ENCODE results near the gene NHLH1. TPM values are rescaled to one million over a fixed set of nuclear protein-coding genes. Genes with fewer than 3 reads are reported as not detected.
"Not testable (repeated sequence)": the region's sequence is repeated elsewhere in the genome, so short reads cannot be mapped to it uniquely, and the experiment has no call there.

The NHLH1 gene
- total RNA-seq, 2 experiments from 2014 or later: 0.24 to 0.47 TPM

GRCh38 chr1:160369087-160369486 lies 2.2 kb downstream of the NHLH1 start:
- CTCF ChIA-PET: interaction anchor here (1.2 to 2.3 kb wide), 4 partner anchors 14 to 117 kb away, joined by 4 to 7 read pairs (median 6); no protein-coding TSS in a partner anchor
- H3K27me3 Mint-ChIP-seq (ENCODE audit: low read depth): peaks cover 3% of the 10 kb centered on the region
- no peak for DNase-seq
- no peak for ATAC-seq
- POLR2A ChIA-PET: no interaction called here
- H3K27ac Mint-ChIP-seq: no peak overlapping the region
- peaks cover 6% of the 10 kb centered on the region for H3K4me1 Mint-ChIP-seq (ENCODE audit: low read depth)
- H3K9me3 Mint-ChIP-seq (ENCODE audit: insufficient read depth): no peaks in the 10 kb centered on the region
- no peak overlapping the region for H3K4me3 Mint-ChIP-seq
- H3K36me3 Mint-ChIP-seq (ENCODE audit: low read depth): no peaks in the 10 kb centered on the region

GRCh38 chr1:160370561-160371345 lies 3.9 kb downstream of the NHLH1 start:
- Mint-ChIP-seq H3K27me3 (ENCODE audit: low read depth) (peaks cover 3% of the 10 kb centered on the region), H3K9me3 (ENCODE audit: insufficient read depth) (no peaks in the 10 kb centered on the region), H3K27ac (no peak overlapping the region)

GRCh38 chr1:160371346-160371631 lies 4.4 kb downstream of the NHLH1 start:
- Mint-ChIP-seq H3K27me3 (ENCODE audit: low read depth) (peaks cover 3% of the 10 kb centered on the region), H3K4me3 (no peak overlapping the region), H3K9me3 (ENCODE audit: insufficient read depth) (no peaks in the 10 kb centered on the region), H3K4me1 (ENCODE audit: low read depth) (peaks cover 15% of the 10 kb centered on the region), H3K36me3 (ENCODE audit: low read depth) (no peaks in the 10 kb centered on the region), H3K27ac (no peak overlapping the region)
- ChIA-PET CTCF (no interaction called here), POLR2A (interaction anchor here (1.0 kb wide), 1 partner anchor 109 kb away, joined by 3 read pairs; the partner anchor contains the start of gene DCAF8)
- ATAC-seq (no peak), DNase-seq (no peak)

More at GRCh38 chr1:160370561-160371345, 3.9 kb downstream of the NHLH1 start:
- no peak overlapping the region for H3K4me3 Mint-ChIP-seq
- ATAC-seq: no peak
- H3K4me1 Mint-ChIP-seq (ENCODE audit: low read depth): peaks cover 10% of the 10 kb centered on the region
- ChIA-PET CTCF (no interaction called here), POLR2A (interaction anchor here (1.0 kb wide), 1 partner anchor 108 kb away, joined by 3 read pairs; the partner anchor contains the start of gene DCAF8)
- DNase-seq: no peak
- H3K36me3 Mint-ChIP-seq (ENCODE audit: low read depth): no peaks in the 10 kb centered on the region

- Mint-ChIP-seq H3K4me1 (ENCODE audit: low read depth) (peaks cover 19% of the 10 kb centered on the region), H3K27ac (no peak overlapping the region), H3K27me3 (ENCODE audit: low read depth) (peaks cover 3% of the 10 kb centered on the region), H3K4me3 (no peak overlapping the region), H3K36me3 (ENCODE audit: low read depth) (no peaks in the 10 kb centered on the region), H3K9me3 (ENCODE audit: insufficient read depth) (no peaks in the 10 kb centered on the region)
- POLR2A ChIA-PET: interaction anchor here (1.0 kb wide), 1 partner anchor 109 kb away, joined by 3 read pairs; the partner anchor contains the start of gene DCAF8
- ATAC-seq: no peak
- CTCF ChIA-PET: interaction anchor here (1.0 kb wide), 1 partner anchor 286 kb away, joined by 3 read pairs; no protein-coding TSS in a partner anchor
- no peak for DNase-seq
These were observed 4.9 kb downstream of the NHLH1 start for GRCh38 chr1:160371756-160372155.

- ATAC-seq: no peak
These were observed 6.8 kb downstream of the NHLH1 start for GRCh38 chr1:160373696-160374095.

GRCh38 chr1:160374306-160375110 lies 7.6 kb downstream of the NHLH1 start:
- POLR2A ChIA-PET: no interaction called here
- no peak overlapping the region for H3K4me3 Mint-ChIP-seq
- DNase-seq (no peak), ATAC-seq (no peak)
- H3K9me3 Mint-ChIP-seq (ENCODE audit: insufficient read depth): no peaks in the 10 kb centered on the region
- CTCF ChIA-PET: interaction anchor here (1.0 to 4.7 kb wide), 5 partner anchors 21 to 289 kb away, joined by 4 to 43 read pairs (median 5); no protein-coding TSS in a partner anchor
- no peaks in the 10 kb centered on the region for H3K36me3 Mint-ChIP-seq (ENCODE audit: low read depth)
- peaks cover 13% of the 10 kb centered on the region for H3K4me1 Mint-ChIP-seq (ENCODE audit: low read depth)
- no peak overlapping the region for H3K27ac Mint-ChIP-seq
- peaks cover 8% of the 10 kb centered on the region for H3K27me3 Mint-ChIP-seq (ENCODE audit: low read depth)

More at GRCh38 chr1:160373696-160374095, 6.8 kb downstream of the NHLH1 start:
- no peak overlapping the region for H3K4me3 Mint-ChIP-seq
- CTCF ChIA-PET: interaction anchor here (1.5 to 4.7 kb wide), 3 partner anchors 181 to 288 kb away, joined by 4 to 43 read pairs (median 5); no protein-coding TSS in a partner anchor
- H3K27me3 Mint-ChIP-seq (ENCODE audit: low read depth): peaks cover 5% of the 10 kb centered on the region
- POLR2A ChIA-PET: no interaction called here
- H3K9me3 Mint-ChIP-seq (ENCODE audit: insufficient read depth): no peaks in the 10 kb centered on the region
- no peaks in the 10 kb centered on the region for H3K36me3 Mint-ChIP-seq (ENCODE audit: low read depth)
- DNase-seq: no peak
- H3K27ac Mint-ChIP-seq: no peak overlapping the region
- peaks cover 13% of the 10 kb centered on the region for H3K4me1 Mint-ChIP-seq (ENCODE audit: low read depth)

- peaks cover 13% of the 10 kb centered on the region for H3K4me1 Mint-ChIP-seq (ENCODE audit: low read depth)
- peak; percentile 70 for ATAC-seq
- H3K36me3 Mint-ChIP-seq (ENCODE audit: low read depth): no peaks in the 10 kb centered on the region
- no peak overlapping the region for H3K4me3 Mint-ChIP-seq
- H3K27me3 Mint-ChIP-seq (ENCODE audit: low read depth): peaks cover 8% of the 10 kb centered on the region
- no peak for DNase-seq
- CTCF ChIA-PET: interaction anchor here (0.7 to 5.5 kb wide), 42 partner anchors 9 to 330 kb away, joined by 3 to 78 read pairs (median 4); partner anchors contain the start of genes DCAF8 and NHLH1
- POLR2A ChIA-PET: interaction anchor here (0.8 to 0.9 kb wide), 2 partner anchors 21 to 31 kb away, joined by 3 read pairs; no protein-coding TSS in a partner anchor
- H3K9me3 Mint-ChIP-seq (ENCODE audit: insufficient read depth): no peaks in the 10 kb centered on the region
- H3K27ac Mint-ChIP-seq: peak overlapping the region; percentile 33
These were observed 9.1 kb downstream of the NHLH1 start for GRCh38 chr1:160375788-160376524.

- POLR2A ChIA-PET: interaction anchor here (0.9 kb wide), 1 partner anchor 21 kb away, joined by 3 read pairs; no protein-coding TSS in a partner anchor
These were observed 9.8 kb downstream of the NHLH1 start for GRCh38 chr1:160376525-160377131.

GRCh38 chr1:160377585-160378206 lies 10.8 kb downstream of the NHLH1 start:
- DNase-seq (no peak), ATAC-seq (no peak)
- no peak overlapping the region for H3K4me3 Mint-ChIP-seq
- no peaks in the 10 kb centered on the region for H3K9me3 Mint-ChIP-seq (ENCODE audit: insufficient read depth)
- H3K4me1 Mint-ChIP-seq (ENCODE audit: low read depth): peaks cover 13% of the 10 kb centered on the region
- ChIA-PET CTCF (interaction anchor here (1.0 to 5.5 kb wide), 20 partner anchors 10 to 291 kb away, joined by 3 to 78 read pairs (median 7); partner anchors contain the start of gene NHLH1), POLR2A (no interaction called here)
- H3K36me3 Mint-ChIP-seq (ENCODE audit: low read depth): no peaks in the 10 kb centered on the region
- no peak overlapping the region for H3K27ac Mint-ChIP-seq
- peaks cover 8% of the 10 kb centered on the region for H3K27me3 Mint-ChIP-seq (ENCODE audit: low read depth)

More at GRCh38 chr1:160376525-160377131, 9.8 kb downstream of the NHLH1 start:
- CTCF ChIA-PET: interaction anchor here (0.7 to 5.5 kb wide), 49 partner anchors 9 to 331 kb away, joined by 3 to 78 read pairs (median 4); partner anchors contain the start of genes DCAF8 and NHLH1
- Mint-ChIP-seq H3K4me3 (no peak overlapping the region), H3K36me3 (ENCODE audit: low read depth) (no peaks in the 10 kb centered on the region), H3K27me3 (ENCODE audit: low read depth) (peaks cover 8% of the 10 kb centered on the region), H3K4me1 (ENCODE audit: low read depth) (peaks cover 13% of the 10 kb centered on the region), H3K27ac (no peak overlapping the region), H3K9me3 (ENCODE audit: insufficient read depth) (no peaks in the 10 kb centered on the region)
- ATAC-seq: peak; percentile 73
- DNase-seq: peak; percentile 55

GRCh38 chr1:160384812-160385211 lies 17.9 kb downstream of the NHLH1 start:
- H3K9me3 Mint-ChIP-seq (ENCODE audit: insufficient read depth); H3K4me3 Mint-ChIP-seq; H3K4me1 Mint-ChIP-seq (ENCODE audit: low read depth); POLR2A ChIA-PET; H3K36me3 Mint-ChIP-seq (ENCODE audit: low read depth); H3K27ac Mint-ChIP-seq; DNase-seq; CTCF ChIA-PET; ATAC-seq: not testable (repeated sequence)
- H3K27me3 Mint-ChIP-seq (ENCODE audit: low read depth): peaks cover 30% of the 10 kb centered on the region
